ENCODE data around the gene CLIC5.

DNA sequence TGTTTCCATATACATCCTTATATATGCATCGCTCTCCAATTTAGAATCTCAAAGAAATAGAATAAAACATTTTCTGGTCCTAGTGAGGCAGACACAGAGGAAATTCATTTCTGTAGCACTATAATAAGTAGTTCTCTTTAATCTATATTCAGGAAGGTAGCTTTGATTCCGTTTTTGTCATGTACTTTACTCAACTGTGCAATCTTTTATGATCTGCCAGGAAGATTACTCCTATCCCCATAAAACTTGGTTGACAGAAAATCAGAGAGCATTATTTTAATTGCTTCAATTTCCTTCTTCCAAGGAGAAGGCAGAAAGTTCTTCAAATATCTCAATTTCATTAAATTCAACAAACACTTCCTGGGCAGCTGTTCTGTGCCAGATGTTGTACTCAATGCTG, 10.6 kb upstream of the CLIC5 start:
- TF ChIP-seq, protein P1, sequence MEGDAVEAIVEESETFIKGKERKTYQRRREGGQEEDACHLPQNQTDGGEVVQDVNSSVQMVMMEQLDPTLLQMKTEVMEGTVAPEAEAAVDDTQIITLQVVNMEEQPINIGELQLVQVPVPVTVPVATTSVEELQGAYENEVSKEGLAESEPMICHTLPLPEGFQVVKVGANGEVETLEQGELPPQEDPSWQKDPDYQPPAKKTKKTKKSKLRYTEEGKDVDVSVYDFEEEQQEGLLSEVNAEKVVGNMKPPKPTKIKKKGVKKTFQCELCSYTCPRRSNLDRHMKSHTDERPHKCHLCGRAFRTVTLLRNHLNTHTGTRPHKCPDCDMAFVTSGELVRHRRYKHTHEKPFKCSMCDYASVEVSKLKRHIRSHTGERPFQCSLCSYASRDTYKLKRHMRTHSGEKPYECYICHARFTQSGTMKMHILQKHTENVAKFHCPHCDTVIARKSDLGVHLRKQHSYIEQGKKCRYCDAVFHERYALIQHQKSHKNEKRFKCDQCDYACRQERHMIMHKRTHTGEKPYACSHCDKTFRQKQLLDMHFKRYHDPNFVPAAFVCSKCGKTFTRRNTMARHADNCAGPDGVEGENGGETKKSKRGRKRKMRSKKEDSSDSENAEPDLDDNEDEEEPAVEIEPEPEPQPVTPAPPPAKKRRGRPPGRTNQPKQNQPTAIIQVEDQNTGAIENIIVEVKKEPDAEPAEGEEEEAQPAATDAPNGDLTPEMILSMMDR (IDR thresholded peaks at IDR 0.05; ENCODE audit: insufficient read depth, low read depth, low read length) = no peak
- TF ChIP-seq EZH2 (IDR thresholded peaks at IDR 0.05; ENCODE audit: insufficient read depth, low read length) = no peak

Measured in astrocyte (in vitro differentiated cells and primary cell).